Tibial nerve (tissue), 4 donors: ENCODE results near the gene MTA2.

ENCODE experiments used
- EP300 ChIP-seq, 2 donors: sonication (generic); formaldehyde crosslinking; IDR thresholded peaks; one replicate each; pipeline ENCODE4 v1.6.1; 2017; ENCODE audit warnings: antibody characterized with exemption in 2 of 2, mild to moderate bottlenecking in 1 of 2
- POLR2A ChIP-seq, 2 donors: fragments of 450-650 bp; IDR thresholded peaks; one replicate each; pipeline ENCODE4 v1.6.1; 2017; ENCODE audit warnings: antibody characterized with exemption in 2 of 2, mild to moderate bottlenecking in 2 of 2, moderate library complexity in 2 of 2
- TF ChIP-seq, protein P1 (sequence below), 5 experiments: fragments of 200-600 bp in 3 of 5; fragments of 450-650 bp in 2 of 5; sonication (generic) in 3 of 5; IDR thresholded peaks; one replicate each; pipeline ENCODE4 v1.5.1; 2016 to 2019; ENCODE audit warnings: antibody characterized with exemption in 5 of 5, mild to moderate bottlenecking in 3 of 5, moderate library complexity in 2 of 5

DNA sequence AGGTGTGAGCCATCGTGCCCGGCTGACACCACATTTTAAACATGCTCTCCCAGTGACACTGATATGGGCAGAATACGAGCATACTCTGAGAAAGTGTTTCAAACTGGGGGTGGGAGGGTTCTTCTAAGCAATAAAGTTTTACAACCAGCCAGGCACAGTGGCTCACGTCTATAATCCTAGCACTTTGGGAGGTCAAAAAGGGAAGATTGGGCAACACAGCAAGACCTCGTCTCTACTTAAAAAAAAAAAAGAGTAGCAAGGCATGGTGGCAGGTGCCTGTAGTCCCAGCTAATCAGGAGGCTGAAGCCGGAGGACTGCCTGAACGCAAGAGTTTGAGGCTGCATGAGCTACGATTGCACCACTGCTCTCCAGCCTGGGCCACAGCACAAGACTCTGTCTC is 42.6 kb upstream of the MTA2 start:
- TF ChIP-seq, protein P1, sequence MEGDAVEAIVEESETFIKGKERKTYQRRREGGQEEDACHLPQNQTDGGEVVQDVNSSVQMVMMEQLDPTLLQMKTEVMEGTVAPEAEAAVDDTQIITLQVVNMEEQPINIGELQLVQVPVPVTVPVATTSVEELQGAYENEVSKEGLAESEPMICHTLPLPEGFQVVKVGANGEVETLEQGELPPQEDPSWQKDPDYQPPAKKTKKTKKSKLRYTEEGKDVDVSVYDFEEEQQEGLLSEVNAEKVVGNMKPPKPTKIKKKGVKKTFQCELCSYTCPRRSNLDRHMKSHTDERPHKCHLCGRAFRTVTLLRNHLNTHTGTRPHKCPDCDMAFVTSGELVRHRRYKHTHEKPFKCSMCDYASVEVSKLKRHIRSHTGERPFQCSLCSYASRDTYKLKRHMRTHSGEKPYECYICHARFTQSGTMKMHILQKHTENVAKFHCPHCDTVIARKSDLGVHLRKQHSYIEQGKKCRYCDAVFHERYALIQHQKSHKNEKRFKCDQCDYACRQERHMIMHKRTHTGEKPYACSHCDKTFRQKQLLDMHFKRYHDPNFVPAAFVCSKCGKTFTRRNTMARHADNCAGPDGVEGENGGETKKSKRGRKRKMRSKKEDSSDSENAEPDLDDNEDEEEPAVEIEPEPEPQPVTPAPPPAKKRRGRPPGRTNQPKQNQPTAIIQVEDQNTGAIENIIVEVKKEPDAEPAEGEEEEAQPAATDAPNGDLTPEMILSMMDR (IDR thresholded peaks at IDR 0.05) = no peak
- TF ChIP-seq POLR2A (IDR thresholded peaks at IDR 0.05) (no peak), EP300 (IDR thresholded peaks at IDR 0.05) (no peak)
